NT2/D1 (cell line): ENCODE measurements around the gene DEXI.

ENCODE experiments used
- YY1 ChIP-seq: IDR thresholded peaks from 2 replicates; pipeline ENCODE4 v1.6.1; 2011; ENCODE audit not compliant: insufficient read length, insufficient read depth
- ZNF274 ChIP-seq: IDR thresholded peaks from 2 replicates; pipeline ENCODE4 v1.6.1; 2011; ENCODE audit warnings: mild to moderate bottlenecking, low read depth, low read length

- TF ChIP-seq ZNF274, result no peak
- no peak for TF ChIP-seq YY1
These were observed 8.1 kb upstream of the DEXI start for GRCh38 chr16:10950393-10950792.
